Neural cell (in vitro differentiated cells): ENCODE data around the gene MYOT.

ENCODE experiments used
- CTCF ChIP-seq: fragments of 450-650 bp; IDR thresholded peaks from 2 replicates; pipeline ENCODE4 v1.5.1; 2014; ENCODE audit warnings: antibody characterized with exemption, mild to moderate bottlenecking, moderate library complexity; ENCODE audit not compliant: poor library complexity, severe bottlenecking
- EP300 ChIP-seq: fragments of 450-650 bp; conservative IDR thresholded peaks from 2 replicates; pipeline ENCODE4 v1.6.1; 2014; ENCODE audit warnings: antibody characterized with exemption, mild to moderate bottlenecking, moderate library complexity; ENCODE audit not compliant: poor library complexity, severe bottlenecking
- EZH2 ChIP-seq: fragments of 200-600, 300-800 bp; shearing (Covaris generic), sonication (generic); IDR thresholded peaks from 2 replicates; pipeline ENCODE4 v1.6.1; 2014; ENCODE audit warnings: antibody characterized with exemption, low read length, borderline replicate concordance, mild to moderate bottlenecking; ENCODE audit not compliant: insufficient read depth, poor library complexity, severe bottlenecking
- MXI1 ChIP-seq: fragments of 450-650 bp; conservative IDR thresholded peaks from 2 replicates; pipeline ENCODE4 v1.6.1; 2014; ENCODE audit warnings: antibody characterized with exemption, mild to moderate bottlenecking; ENCODE audit not compliant: poor library complexity, severe bottlenecking
- POLR2AphosphoS5 ChIP-seq: IDR thresholded peaks from 2 replicates; pipeline ENCODE4 v1.6.1; 2012
- RAD21 ChIP-seq: fragments of 450-650 bp; conservative IDR thresholded peaks from 2 replicates; pipeline ENCODE4 v1.6.1; 2014; ENCODE audit warnings: antibody characterized with exemption, mild to moderate bottlenecking, moderate library complexity
- REST ChIP-seq: IDR thresholded peaks from 2 replicates; pipeline ENCODE4 v1.6.1; 2012; ENCODE audit warnings: borderline replicate concordance
- SMC3 ChIP-seq: fragments of 450-650 bp; conservative IDR thresholded peaks from 2 replicates; pipeline ENCODE4 v1.6.1; 2014; ENCODE audit warnings: antibody characterized with exemption, mild to moderate bottlenecking, moderate library complexity; ENCODE audit not compliant: poor library complexity
- TAF1 ChIP-seq: IDR thresholded peaks from 2 replicates; pipeline ENCODE4 v1.6.1; 2012; ENCODE audit warnings: low read depth

- TF ChIP-seq CTCF, result no peak
- TF ChIP-seq POLR2AphosphoS5, result no peak
- TF ChIP-seq TAF1, result no peak
- TF ChIP-seq MXI1, result no peak
- TF ChIP-seq EP300, result no peak
- no peak for TF ChIP-seq RAD21
- TF ChIP-seq REST, result no peak
- no peak for TF ChIP-seq EZH2
- no peak for TF ChIP-seq SMC3
Observed at GRCh38 chr5:137856201-137856600, 11.5 kb upstream of the MYOT start.
